Breast epithelium (tissue), 4 donors: ENCODE results near the gene TBC1D13. TPM values are rescaled to one million over a fixed set of nuclear protein-coding genes. Genes with fewer than 3 reads are reported as not detected.

Experiments
- DNase-seq, 2 donors: peaks; one replicate each; pipeline ENCODE4 v3.0.0-alpha.2; 2019; ENCODE audit warnings: low spot score in 2 of 2
- H3K27ac ChIP-seq, 2 donors: fragments of 200-600 bp; sonication (generic) in 1 of 2; one replicate each; pipeline ENCODE4 v1.5.1; 2016 to 2019; ENCODE audit warnings: mild to moderate bottlenecking in 1 of 2
- H3K27me3 ChIP-seq, 2 donors: fragments of 200-600 bp; sonication (generic) in 1 of 2; one replicate each; pipeline versions ENCODE4 v1.5.1 to v1.6.0; 2017 to 2019; ENCODE audit warnings: control low read depth in 1 of 2, mild to moderate bottlenecking in 1 of 2
- H3K36me3 ChIP-seq: fragments of 200-600 bp; one replicate; pipeline ENCODE4 v1.5.1; 2019
- H3K4me1 ChIP-seq, 2 donors: fragments of 200-600 bp; sonication (generic); one replicate each; pipeline ENCODE4 v1.5.1; 2016 to 2019; ENCODE audit warnings: control low read depth in 1 of 2
- H3K4me3 ChIP-seq, 3 donors: fragments of 200-600 bp; sonication (generic); 1 replicate in 2 of 3; 2 replicates in 1 of 3; pipeline ENCODE4 v1.5.1; 2016 to 2019; ENCODE audit warnings: mild to moderate bottlenecking in 3 of 3, moderate library complexity in 2 of 3
- H3K9me3 ChIP-seq, 2 donors: fragments of 200-600 bp; sonication (generic) in 1 of 2; one replicate each; pipeline ENCODE4 v1.5.1; 2016 to 2019; ENCODE audit warnings: control low read depth in 1 of 2
- POLR2A ChIP-seq: fragments of 450-650 bp; IDR thresholded peaks from one replicate; pipeline ENCODE4 v1.6.1; 2016; ENCODE audit warnings: antibody characterized with exemption, mild to moderate bottlenecking, moderate library complexity
- POLR2AphosphoS5 ChIP-seq, 3 donors: sonication (generic); formaldehyde crosslinking; IDR thresholded peaks; one replicate each; pipeline ENCODE4 v1.6.1; 2017; ENCODE audit warnings: antibody characterized with exemption in 3 of 3
- intact Hi-C: fragments of 100-400 bp; cut with DNase I; formaldehyde crosslinking; loops from one replicate; pipeline ENCODE4 v1.15.1; 2023; ENCODE audit warnings: low total_unique reads
- total RNA-seq, 3 donors: library from RNA; depleted of rRNA; stranded (reverse); fragments of >200 nt; gene quantifications; one replicate each; pipeline ENCODE4 v1.1.0, GENCODE V29; 2016
- TF ChIP-seq, protein P1 (sequence below), 3 donors: fragments of 450-650 bp; IDR thresholded peaks; one replicate each; pipeline ENCODE4 v1.5.1; 2016 to 2017; ENCODE audit warnings: antibody characterized with exemption in 3 of 3, mild to moderate bottlenecking in 3 of 3, moderate library complexity in 3 of 3

The TBC1D13 gene
- total RNA-seq, 3 donors from 2014 or later: 14.4 to 20.0 (median 16.2) TPM

DNA sequence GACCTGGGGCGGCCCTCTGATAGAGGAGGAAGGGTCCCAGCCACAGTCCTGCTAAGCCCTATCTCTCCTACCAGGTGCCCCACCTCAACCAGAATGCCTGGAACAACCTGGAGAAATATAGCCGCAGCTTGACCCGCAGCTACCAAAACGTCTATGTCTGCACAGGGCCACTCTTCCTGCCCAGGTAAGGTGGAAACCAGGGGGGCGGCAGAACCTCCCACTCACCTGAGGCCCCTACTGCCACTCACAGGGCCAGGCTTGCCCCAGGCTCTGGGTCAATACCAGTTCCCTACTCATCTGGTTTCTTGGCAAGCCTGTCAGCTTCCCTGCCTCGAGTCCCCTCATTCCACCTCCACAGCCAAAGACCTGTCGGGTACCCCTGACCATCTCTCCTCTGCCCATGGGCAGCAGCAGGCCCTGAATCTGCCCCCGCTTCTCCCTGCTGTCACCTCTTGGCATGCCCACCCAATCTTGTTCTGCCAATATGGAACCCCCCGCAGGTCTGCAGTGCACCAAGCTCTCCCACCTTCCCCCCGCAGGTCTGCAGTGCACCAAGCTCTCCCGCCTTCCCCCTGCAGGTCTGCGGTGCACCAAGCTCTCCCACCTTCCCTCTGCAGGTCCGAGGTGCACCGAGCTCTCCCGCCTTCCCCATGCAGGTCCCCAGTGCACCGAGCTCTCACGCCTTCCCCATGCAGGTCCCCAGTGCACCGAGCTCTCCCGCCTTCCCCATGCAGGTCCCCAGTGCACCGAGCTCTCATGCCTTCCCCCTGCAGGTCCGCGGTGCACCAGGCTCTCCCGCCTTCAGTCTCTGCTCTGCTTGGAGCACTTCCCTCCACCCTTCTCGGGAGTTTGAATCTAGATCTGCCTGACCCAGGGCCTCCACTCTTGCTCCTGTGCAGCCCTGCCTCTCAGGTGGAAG, 33.9 kb downstream of the TBC1D13 start:
- TF ChIP-seq POLR2AphosphoS5 (IDR thresholded peaks at IDR 0.05) (no peak), POLR2A (no peak)
- TF ChIP-seq, protein P1, sequence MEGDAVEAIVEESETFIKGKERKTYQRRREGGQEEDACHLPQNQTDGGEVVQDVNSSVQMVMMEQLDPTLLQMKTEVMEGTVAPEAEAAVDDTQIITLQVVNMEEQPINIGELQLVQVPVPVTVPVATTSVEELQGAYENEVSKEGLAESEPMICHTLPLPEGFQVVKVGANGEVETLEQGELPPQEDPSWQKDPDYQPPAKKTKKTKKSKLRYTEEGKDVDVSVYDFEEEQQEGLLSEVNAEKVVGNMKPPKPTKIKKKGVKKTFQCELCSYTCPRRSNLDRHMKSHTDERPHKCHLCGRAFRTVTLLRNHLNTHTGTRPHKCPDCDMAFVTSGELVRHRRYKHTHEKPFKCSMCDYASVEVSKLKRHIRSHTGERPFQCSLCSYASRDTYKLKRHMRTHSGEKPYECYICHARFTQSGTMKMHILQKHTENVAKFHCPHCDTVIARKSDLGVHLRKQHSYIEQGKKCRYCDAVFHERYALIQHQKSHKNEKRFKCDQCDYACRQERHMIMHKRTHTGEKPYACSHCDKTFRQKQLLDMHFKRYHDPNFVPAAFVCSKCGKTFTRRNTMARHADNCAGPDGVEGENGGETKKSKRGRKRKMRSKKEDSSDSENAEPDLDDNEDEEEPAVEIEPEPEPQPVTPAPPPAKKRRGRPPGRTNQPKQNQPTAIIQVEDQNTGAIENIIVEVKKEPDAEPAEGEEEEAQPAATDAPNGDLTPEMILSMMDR (IDR thresholded peaks at IDR 0.05): no peak
- H3K27me3 ChIP-seq: no peaks in the 10 kb centered on the region
- H3K4me1 ChIP-seq: peaks cover 0 to 5% of the 10 kb centered on the region in 2 donors
- no peak overlapping the region for H3K4me3 ChIP-seq
- H3K27ac ChIP-seq: no peak overlapping the region
- H3K9me3 ChIP-seq: no peaks in the 10 kb centered on the region
- H3K36me3 ChIP-seq: no peaks in the 10 kb centered on the region
- intact Hi-C loops: no loop called here
- DNase-seq: no peak

DNA sequence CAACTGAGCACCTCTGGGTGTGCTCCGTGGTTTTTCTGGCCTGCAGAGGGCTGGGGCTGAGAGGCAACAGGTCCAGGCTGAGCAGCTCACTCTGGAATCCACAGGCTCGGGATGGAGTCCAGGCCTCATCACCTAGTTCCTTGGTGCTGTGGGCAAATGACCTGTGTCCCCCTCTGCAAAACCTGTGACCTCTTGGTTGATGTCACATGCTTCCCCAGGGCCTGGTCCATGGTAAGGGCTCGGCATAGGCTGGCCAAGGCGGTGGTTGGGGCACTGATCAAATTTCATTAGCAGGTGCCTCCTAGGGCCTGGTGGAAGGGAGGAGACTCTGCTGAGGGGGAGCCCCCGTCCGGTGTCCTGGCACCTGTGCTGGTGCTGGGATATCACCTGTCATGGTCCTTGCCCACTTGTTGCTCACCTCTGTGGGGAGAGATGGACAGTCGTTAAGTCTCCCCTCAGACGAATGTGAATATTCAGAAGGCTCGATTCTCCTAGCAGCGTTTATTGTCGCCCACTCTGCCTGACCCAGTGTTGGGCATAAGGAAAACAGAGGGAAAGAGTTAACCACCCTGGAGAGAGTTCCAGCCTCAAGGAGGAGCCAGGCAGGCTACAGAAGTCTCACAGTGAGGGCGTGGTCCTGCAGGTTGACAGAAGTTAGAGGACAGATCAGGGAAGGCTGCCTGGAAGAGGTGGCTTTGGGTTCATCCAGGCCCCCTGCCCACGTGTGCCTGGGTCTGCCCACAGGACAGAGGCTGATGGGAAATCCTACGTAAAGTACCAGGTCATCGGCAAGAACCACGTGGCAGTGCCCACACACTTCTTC, 34.7 kb downstream of the TBC1D13 start:
- Histone ChIP-seq H3K27ac (no peak overlapping the region), H3K27me3 (no peaks in the 10 kb centered on the region), H3K4me1 (peaks cover 0 to 5% of the 10 kb centered on the region in 2 donors), H3K4me3 (no peak overlapping the region), H3K36me3 (no peaks in the 10 kb centered on the region), H3K9me3 (no peaks in the 10 kb centered on the region)
- no peak for TF ChIP-seq POLR2A
- TF ChIP-seq, protein P1 (IDR thresholded peaks at IDR 0.05): no peak
- TF ChIP-seq POLR2AphosphoS5 (IDR thresholded peaks at IDR 0.05): no peak
- intact Hi-C loops: no loop called here
- no peak for DNase-seq

DNA sequence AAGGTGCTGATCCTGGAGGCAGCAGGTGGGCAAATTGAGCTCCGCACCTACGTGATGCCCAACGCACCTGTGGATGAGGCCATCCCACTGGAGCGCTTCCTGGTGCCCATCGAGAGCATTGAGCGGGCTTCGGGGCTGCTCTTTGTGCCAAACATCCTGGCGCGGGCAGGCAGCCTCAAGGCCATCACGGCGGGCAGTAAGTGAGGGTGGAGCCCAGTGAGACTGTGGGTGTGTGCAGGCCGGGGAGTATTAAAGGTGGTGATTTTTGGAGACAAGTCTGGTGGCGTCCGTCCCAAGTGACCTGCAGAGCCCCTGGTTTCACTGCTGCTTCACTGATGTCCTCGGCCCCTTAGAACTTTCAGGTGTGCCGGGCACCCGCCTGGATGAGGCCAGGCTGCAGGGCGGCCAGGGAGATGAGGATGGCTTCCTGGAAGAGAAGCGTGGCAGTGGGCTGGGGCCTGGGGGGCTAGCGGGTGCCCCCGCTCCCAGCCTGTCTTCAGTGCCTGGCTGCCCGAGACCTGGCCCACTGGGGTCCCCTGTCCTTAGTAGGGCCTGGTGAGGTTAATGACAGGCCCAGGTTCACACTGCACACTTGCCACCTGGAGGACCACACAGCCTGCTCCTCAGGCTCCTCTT, 35.5 kb downstream of the TBC1D13 start:
- Histone ChIP-seq H3K27me3 (no peaks in the 10 kb centered on the region), H3K27ac (peak overlapping the region in 1 of 2 donors; percentile 80), H3K4me3 (no peak overlapping the region), H3K36me3 (no peaks in the 10 kb centered on the region), H3K4me1 (peaks cover 0 to 5% of the 10 kb centered on the region in 2 donors), H3K9me3 (no peaks in the 10 kb centered on the region)
- no peak for DNase-seq
- TF ChIP-seq, protein P1 (IDR thresholded peaks at IDR 0.05): no peak
- TF ChIP-seq POLR2A (no peak), POLR2AphosphoS5 (IDR thresholded peaks at IDR 0.05) (no peak)
- intact Hi-C loops: no loop called here

DNA sequence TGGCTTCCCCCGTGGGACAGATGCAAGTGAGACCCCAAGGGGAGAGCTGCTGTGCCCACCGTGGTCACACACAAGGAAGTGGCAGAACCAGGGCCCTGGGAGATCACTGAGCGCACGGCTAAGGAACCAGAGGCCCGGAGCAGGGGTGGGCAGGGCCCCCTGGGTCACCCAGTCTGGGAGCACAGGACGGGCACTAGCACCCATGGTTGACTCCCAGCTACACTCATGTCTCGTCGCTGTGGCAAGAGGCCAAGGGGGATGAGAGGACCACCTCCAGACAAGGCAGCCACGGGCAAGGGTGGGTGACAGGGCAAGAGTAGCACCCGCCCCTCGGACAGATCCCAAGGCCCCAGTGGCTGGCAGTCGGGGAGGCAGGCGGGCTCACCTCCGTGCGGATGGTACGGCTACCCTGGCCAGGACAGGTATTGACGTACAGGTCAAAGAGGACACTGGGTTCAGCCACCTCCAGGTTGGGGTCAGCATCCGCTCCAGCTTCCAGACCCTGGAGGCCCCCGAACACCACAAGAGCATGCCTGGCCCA, 36.4 kb downstream of the TBC1D13 start:
- TF ChIP-seq, protein P1 (IDR thresholded peaks at IDR 0.05): no peak
- TF ChIP-seq POLR2A (no peak), POLR2AphosphoS5 (IDR thresholded peaks at IDR 0.05) (no peak)
- Histone ChIP-seq H3K27ac (peak overlapping the region; percentile 21 to 80), H3K4me1 (peaks cover 0 to 6% of the 10 kb centered on the region in 2 donors), H3K27me3 (no peaks in the 10 kb centered on the region), H3K4me3 (no peak overlapping the region), H3K9me3 (no peaks in the 10 kb centered on the region), H3K36me3 (no peaks in the 10 kb centered on the region)
- no peak for DNase-seq
- intact Hi-C loops: no loop called here
